ENCODE measurements around the gene TEX9. TPM values are rescaled to one million over a fixed set of nuclear protein-coding genes. Genes with fewer than 3 reads are reported as not detected.

Gene TEX9
- total RNA-seq, 2 experiments from 2014 or later: 1.5 to 1.8 TPM

GRCh38 chr15:56343879-56344278 lies 21.3 kb upstream of the TEX9 start:
- ATAC-seq: no peak
- intact Hi-C loops (cut with DNase I, micrococcal nuclease): no loop called here
- peaks cover 6% of the 10 kb centered on the region for H3K27me3 Mint-ChIP-seq
- H3K4me1 Mint-ChIP-seq: no peaks in the 10 kb centered on the region
- ChIA-PET POLR2A (no interaction called here), CTCF (no interaction called here)
- H3K9me3 Mint-ChIP-seq (ENCODE audit: low read depth): peaks cover 2% of the 10 kb centered on the region
- no peak for DNase-seq
- H3K36me3 Mint-ChIP-seq (ENCODE audit: low read depth): no peaks in the 10 kb centered on the region
- H3K4me3 Mint-ChIP-seq: no peak overlapping the region
- H3K27ac Mint-ChIP-seq: no peak overlapping the region

- Mint-ChIP-seq H3K4me1 (no peaks in the 10 kb centered on the region), H3K4me3 (no peak overlapping the region), H3K9me3 (ENCODE audit: low read depth) (peaks cover 2% of the 10 kb centered on the region), H3K36me3 (ENCODE audit: low read depth) (no peaks in the 10 kb centered on the region), H3K27ac (no peak overlapping the region), H3K27me3 (peaks cover 6% of the 10 kb centered on the region)
- intact Hi-C loops (cut with DNase I, micrococcal nuclease): no loop called here
- DNase-seq: no peak
- ChIA-PET CTCF (no interaction called here), POLR2A (no interaction called here)
- ATAC-seq: no peak
Observed at GRCh38 chr15:56344336-56344735, 20.9 kb upstream of the TEX9 start.

- H3K27ac Mint-ChIP-seq: no peak overlapping the region
- ChIA-PET CTCF (interaction anchor here (0.6 kb wide), 1 partner anchor 983 kb away, joined by 3 read pairs; no protein-coding TSS in a partner anchor), POLR2A (no interaction called here)
- peaks cover under 1% of the 10 kb centered on the region for H3K27me3 Mint-ChIP-seq
- DNase-seq (no peak), ATAC-seq (no peak)
- H3K4me1 Mint-ChIP-seq: no peaks in the 10 kb centered on the region
- intact Hi-C loops (cut with DNase I, micrococcal nuclease): no loop called here
- no peaks in the 10 kb centered on the region for H3K9me3 Mint-ChIP-seq (ENCODE audit: low read depth)
- no peaks in the 10 kb centered on the region for H3K36me3 Mint-ChIP-seq (ENCODE audit: low read depth)
- no peak overlapping the region for H3K4me3 Mint-ChIP-seq
Observed at GRCh38 chr15:56346414-56346813, 18.8 kb upstream of the TEX9 start.

GRCh38 chr15:56349554-56349953 lies 15.7 kb upstream of the TEX9 start:
- ATAC-seq: no peak
- Mint-ChIP-seq H3K27ac (no peak overlapping the region), H3K9me3 (ENCODE audit: low read depth) (no peaks in the 10 kb centered on the region), H3K4me3 (no peak overlapping the region), H3K4me1 (no peaks in the 10 kb centered on the region), H3K27me3 (no peaks in the 10 kb centered on the region), H3K36me3 (ENCODE audit: low read depth) (no peaks in the 10 kb centered on the region)
- intact Hi-C loops (cut with DNase I, micrococcal nuclease): no loop called here
- DNase-seq: no peak
- ChIA-PET POLR2A (no interaction called here), CTCF (interaction anchor here (0.6 kb wide), 1 partner anchor 93 kb away, joined by 3 read pairs; no protein-coding TSS in a partner anchor)

GRCh38 chr15:56351353-56351752 lies 13.9 kb upstream of the TEX9 start:
- no peaks in the 10 kb centered on the region for H3K9me3 Mint-ChIP-seq (ENCODE audit: low read depth)
- H3K27ac Mint-ChIP-seq: no peak overlapping the region
- POLR2A ChIA-PET: no interaction called here
- intact Hi-C loops (cut with DNase I, micrococcal nuclease): loop anchor here in 1 of 2 experiments (5.0 kb wide), 1 partner anchor 56 kb away; no protein-coding TSS in a partner anchor
- no peaks in the 10 kb centered on the region for H3K27me3 Mint-ChIP-seq
- no peaks in the 10 kb centered on the region for H3K36me3 Mint-ChIP-seq (ENCODE audit: low read depth)
- H3K4me1 Mint-ChIP-seq: no peaks in the 10 kb centered on the region
- DNase-seq: no peak
- CTCF ChIA-PET: interaction anchor here (0.7 kb wide), 1 partner anchor 34 kb away, joined by 3 read pairs; no protein-coding TSS in a partner anchor
- ATAC-seq: no peak
- H3K4me3 Mint-ChIP-seq: no peak overlapping the region

GRCh38 chr15:56351957-56352506 lies 13.2 kb upstream of the TEX9 start:
- Mint-ChIP-seq H3K4me3 (no peak overlapping the region), H3K27me3 (peaks cover 3% of the 10 kb centered on the region), H3K36me3 (ENCODE audit: low read depth) (no peaks in the 10 kb centered on the region), H3K4me1 (no peaks in the 10 kb centered on the region), H3K27ac (no peak overlapping the region), H3K9me3 (ENCODE audit: low read depth) (no peaks in the 10 kb centered on the region)
- no peak for ATAC-seq
- no peak for DNase-seq
- ChIA-PET POLR2A (no interaction called here), CTCF (interaction anchor here (0.6 to 0.7 kb wide), 2 partner anchors 33 to 865 kb away, joined by 3 read pairs; no protein-coding TSS in a partner anchor)
- intact Hi-C loops (cut with DNase I, micrococcal nuclease): loop anchor here in 1 of 2 experiments (5.0 kb wide), 1 partner anchor 55 kb away; no protein-coding TSS in a partner anchor

GRCh38 chr15:56353119-56353518 lies 12.1 kb upstream of the TEX9 start:
- Mint-ChIP-seq H3K27ac (no peak overlapping the region), H3K4me3 (no peak overlapping the region), H3K9me3 (ENCODE audit: low read depth) (no peaks in the 10 kb centered on the region), H3K4me1 (no peaks in the 10 kb centered on the region), H3K36me3 (ENCODE audit: low read depth) (no peaks in the 10 kb centered on the region), H3K27me3 (peaks cover 3% of the 10 kb centered on the region)
- no peak for DNase-seq
- no peak for ATAC-seq
- ChIA-PET POLR2A (no interaction called here), CTCF (no interaction called here)
- intact Hi-C loops (cut with DNase I, micrococcal nuclease): loop anchor here in 1 of 2 experiments (5.0 kb wide), 1 partner anchor 54 kb away; no protein-coding TSS in a partner anchor

- intact Hi-C loops (cut with DNase I, micrococcal nuclease): loop anchor here in 1 of 2 experiments (5.0 kb wide), 1 partner anchor 54 kb away; no protein-coding TSS in a partner anchor
- Mint-ChIP-seq H3K4me3 (no peak overlapping the region), H3K4me1 (no peaks in the 10 kb centered on the region), H3K27ac (no peak overlapping the region), H3K36me3 (ENCODE audit: low read depth) (no peaks in the 10 kb centered on the region), H3K9me3 (ENCODE audit: low read depth) (no peaks in the 10 kb centered on the region), H3K27me3 (peaks cover 3% of the 10 kb centered on the region)
- CTCF ChIA-PET: no interaction called here
- no peak for ATAC-seq
- no peak for DNase-seq
- POLR2A ChIA-PET: no interaction called here
Observed at GRCh38 chr15:56353740-56354139, 11.5 kb upstream of the TEX9 start.

GRCh38 chr15:56356616-56357015 lies 8.6 kb upstream of the TEX9 start:
- ChIA-PET POLR2A (no interaction called here), CTCF (no interaction called here)
- Mint-ChIP-seq H3K27ac (no peak overlapping the region), H3K36me3 (ENCODE audit: low read depth) (no peaks in the 10 kb centered on the region), H3K4me1 (no peaks in the 10 kb centered on the region), H3K4me3 (no peak overlapping the region), H3K27me3 (peaks cover 5% of the 10 kb centered on the region), H3K9me3 (ENCODE audit: low read depth) (no peaks in the 10 kb centered on the region)
- no peak for DNase-seq
- intact Hi-C loops (cut with DNase I, micrococcal nuclease): no loop called here
- no peak for ATAC-seq

GRCh38 chr15:56358604-56359003 lies 6.6 kb upstream of the TEX9 start:
- DNase-seq: no peak
- no peaks in the 10 kb centered on the region for H3K36me3 Mint-ChIP-seq (ENCODE audit: low read depth)
- ATAC-seq: no peak
- H3K4me3 Mint-ChIP-seq: no peak overlapping the region
- POLR2A ChIA-PET: no interaction called here
- intact Hi-C loops (cut with DNase I, micrococcal nuclease): no loop called here
- peaks cover 7% of the 10 kb centered on the region for H3K9me3 Mint-ChIP-seq (ENCODE audit: low read depth)
- H3K27me3 Mint-ChIP-seq: peaks cover 11% of the 10 kb centered on the region
- CTCF ChIA-PET: interaction anchor here (0.5 kb wide), 1 partner anchor 41 kb away, joined by 3 read pairs; no protein-coding TSS in a partner anchor
- H3K27ac Mint-ChIP-seq: no peak overlapping the region
- H3K4me1 Mint-ChIP-seq: no peaks in the 10 kb centered on the region

GRCh38 chr15:56361987-56362386 lies 3.2 kb upstream of the TEX9 start:
- no peak overlapping the region for H3K27ac Mint-ChIP-seq
- DNase-seq: no peak
- peaks cover 16% of the 10 kb centered on the region for H3K27me3 Mint-ChIP-seq
- H3K9me3 Mint-ChIP-seq (ENCODE audit: low read depth): peaks cover 7% of the 10 kb centered on the region
- H3K36me3 Mint-ChIP-seq (ENCODE audit: low read depth): no peaks in the 10 kb centered on the region
- H3K4me3 Mint-ChIP-seq: no peak overlapping the region
- intact Hi-C loops (cut with DNase I, micrococcal nuclease): loop anchor here (5.0 to 10.0 kb wide), 4 partner anchors 103 to 563 kb away; partner anchors contain the start of genes MNS1 (in 1 of the 2) and ZNF280D (in 1 of the 2)
- POLR2A ChIA-PET: no interaction called here
- CTCF ChIA-PET: no interaction called here
- no peak for ATAC-seq
- H3K4me1 Mint-ChIP-seq: peaks cover 13% of the 10 kb centered on the region

- Mint-ChIP-seq H3K4me3 (peak overlapping the region; percentile 76), H3K36me3 (ENCODE audit: low read depth) (no peaks in the 10 kb centered on the region), H3K27ac (no peak overlapping the region), H3K9me3 (ENCODE audit: low read depth) (peaks cover 7% of the 10 kb centered on the region), H3K27me3 (peaks cover 25% of the 10 kb centered on the region), H3K4me1 (peaks cover 15% of the 10 kb centered on the region)
- POLR2A ChIA-PET: no interaction called here
- DNase-seq (no peak), ATAC-seq (no peak)
- CTCF ChIA-PET: no interaction called here
- intact Hi-C loops (cut with DNase I, micrococcal nuclease): loop anchor here (5.0 to 10.0 kb wide), 4 partner anchors 99 to 559 kb away; partner anchors contain the start of genes MNS1 (in 2 of the 2) and ZNF280D (in 1 of the 2)
Observed at GRCh38 chr15:56366211-56366610, 985 bp downstream of the TEX9 start.
